KBM-7 (cell line): Measurements from ENCODE around the gene BHLHA15.
A peak's percentile ranks its signal among the peaks of the same experiment; 100 is the strongest.
"Not testable (repeated sequence)": the region's sequence is repeated elsewhere in the genome, so short reads cannot be mapped to it uniquely, and the experiment has no call there.

ENCODE experiments used
- DNase-seq: peaks from one replicate; pipeline ENCODE4 v3.0.0-alpha.2; 2015
- in situ Hi-C: fragments of 300-500 bp; cut with MboI; formaldehyde crosslinking; loops from 2 replicates; pipeline ENCODE4 v1.14.3; 2020; ENCODE audit warnings: low sequenced_read_pairs, low pct_unique_long_range_greater_than_20kb, mixed read lengths

BHLHA15 gene

DNA sequence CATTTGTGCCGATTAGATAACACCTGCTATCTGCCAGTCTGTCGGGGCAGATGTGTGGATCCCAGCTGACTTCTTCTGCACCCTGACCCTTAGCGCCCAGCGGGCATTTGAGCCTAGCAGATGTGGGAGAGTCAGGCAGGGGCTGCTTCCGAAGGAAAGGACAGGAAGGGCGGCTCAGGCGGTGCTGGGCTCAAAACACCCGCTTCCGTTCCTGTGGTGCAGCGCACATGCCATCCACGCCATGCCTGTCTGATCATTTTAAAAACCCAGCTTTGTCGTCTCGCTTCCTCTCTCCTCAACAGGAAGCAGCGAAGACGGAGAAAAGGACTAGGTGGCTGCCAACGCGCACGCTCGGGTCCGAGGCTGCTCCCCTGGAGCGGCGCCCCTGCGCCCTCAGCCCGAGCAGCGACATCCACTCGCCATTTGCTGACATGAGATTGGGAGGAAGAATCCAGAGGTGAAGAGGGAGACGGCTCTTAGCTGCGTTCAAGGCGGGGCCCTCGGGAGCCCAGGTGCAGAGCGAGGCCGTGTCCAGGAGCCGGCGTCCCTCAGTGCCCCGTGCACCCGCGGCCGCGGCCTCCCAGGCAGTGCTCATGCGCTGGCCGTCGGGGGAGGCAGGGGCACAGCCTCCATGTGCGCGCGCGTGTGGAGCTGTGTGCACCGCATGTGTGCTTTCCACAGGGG is 5.9 kb upstream of the BHLHA15 start:
- in situ Hi-C loops, result no loop called here
- no peak for DNase-seq

DNA sequence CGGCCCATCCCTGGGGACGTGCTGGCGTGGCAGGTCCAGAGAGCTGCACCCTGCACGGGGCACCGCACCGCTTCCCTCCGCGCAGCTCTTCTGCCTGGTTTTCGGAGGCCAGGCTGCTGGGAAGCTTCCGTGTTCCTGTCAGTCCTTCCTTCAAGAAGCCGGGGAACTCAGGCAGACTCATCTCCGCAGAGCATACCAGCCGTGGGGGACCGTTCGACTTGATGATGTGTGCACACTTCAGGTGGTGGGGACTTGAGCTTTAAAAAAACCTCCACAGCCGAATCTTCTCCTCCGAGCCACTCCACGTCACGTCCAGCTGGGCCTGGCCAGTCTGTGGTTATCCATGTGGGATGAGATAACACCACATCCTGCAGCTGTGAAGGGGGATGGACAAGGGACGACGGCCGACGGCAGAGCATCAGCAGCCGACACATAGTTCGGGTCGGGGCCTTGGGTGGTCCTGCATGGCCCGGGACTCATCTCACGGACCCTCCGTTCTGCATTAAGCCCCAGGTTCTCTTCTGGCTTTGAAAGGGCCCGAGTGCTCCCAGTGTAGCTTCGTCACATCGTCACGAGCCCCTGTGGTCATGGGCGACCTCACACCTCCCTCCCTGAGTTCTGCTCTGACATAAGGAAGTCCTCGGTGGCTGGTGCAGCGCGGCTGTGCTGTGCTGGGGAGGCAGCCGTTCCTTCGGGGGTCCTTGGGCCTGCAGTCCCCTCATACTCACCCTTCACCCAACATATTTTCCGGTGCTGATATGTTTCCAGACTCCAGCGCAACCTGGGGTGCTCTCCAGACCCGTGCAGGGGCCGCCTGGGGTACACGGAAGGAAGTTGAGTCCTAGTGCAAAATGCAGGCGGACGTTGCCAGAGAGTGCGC is 4.5 kb upstream of the BHLHA15 start:
- in situ Hi-C loops, result no loop called here

DNA sequence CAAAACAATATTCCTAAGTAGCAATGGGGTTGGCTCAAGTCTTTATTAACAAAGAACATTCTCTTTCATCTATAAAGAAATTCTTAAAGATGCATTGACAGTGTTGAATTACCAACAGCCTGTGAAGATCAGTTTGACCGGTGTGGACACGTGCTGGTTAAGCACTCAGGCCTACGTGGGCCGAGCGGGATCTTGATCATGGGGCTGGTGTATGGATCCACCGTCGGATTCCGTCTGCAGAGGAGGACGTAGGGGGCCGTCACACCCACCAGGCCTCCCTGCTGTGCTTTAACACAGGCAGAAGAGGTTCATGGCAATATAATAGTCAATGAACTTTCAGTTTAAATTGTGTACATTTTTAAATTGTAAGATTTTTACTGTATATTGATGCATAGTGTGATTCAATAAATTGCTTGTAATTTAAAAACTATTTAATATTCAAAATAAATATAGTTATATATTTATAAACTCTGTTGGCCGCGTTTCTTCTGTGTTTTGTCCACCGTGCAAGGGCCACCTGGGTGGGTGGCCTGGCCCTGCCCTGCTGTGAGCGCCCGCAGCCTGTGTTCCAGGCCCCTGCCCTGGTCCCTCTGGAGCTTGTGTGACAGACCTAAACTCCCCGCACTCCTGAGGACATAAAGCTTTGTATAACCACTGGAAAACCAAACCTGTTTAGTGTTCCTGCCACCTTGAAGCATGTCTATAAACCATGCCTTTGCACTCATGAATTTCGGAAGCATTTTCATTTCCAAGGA is 1.9 kb upstream of the BHLHA15 start:
- in situ Hi-C loops, result no loop called here
- DNase-seq, result no peak

More for the DNA sequence above, 4.5 kb upstream of the BHLHA15 start:
- no peak for DNase-seq

DNA sequence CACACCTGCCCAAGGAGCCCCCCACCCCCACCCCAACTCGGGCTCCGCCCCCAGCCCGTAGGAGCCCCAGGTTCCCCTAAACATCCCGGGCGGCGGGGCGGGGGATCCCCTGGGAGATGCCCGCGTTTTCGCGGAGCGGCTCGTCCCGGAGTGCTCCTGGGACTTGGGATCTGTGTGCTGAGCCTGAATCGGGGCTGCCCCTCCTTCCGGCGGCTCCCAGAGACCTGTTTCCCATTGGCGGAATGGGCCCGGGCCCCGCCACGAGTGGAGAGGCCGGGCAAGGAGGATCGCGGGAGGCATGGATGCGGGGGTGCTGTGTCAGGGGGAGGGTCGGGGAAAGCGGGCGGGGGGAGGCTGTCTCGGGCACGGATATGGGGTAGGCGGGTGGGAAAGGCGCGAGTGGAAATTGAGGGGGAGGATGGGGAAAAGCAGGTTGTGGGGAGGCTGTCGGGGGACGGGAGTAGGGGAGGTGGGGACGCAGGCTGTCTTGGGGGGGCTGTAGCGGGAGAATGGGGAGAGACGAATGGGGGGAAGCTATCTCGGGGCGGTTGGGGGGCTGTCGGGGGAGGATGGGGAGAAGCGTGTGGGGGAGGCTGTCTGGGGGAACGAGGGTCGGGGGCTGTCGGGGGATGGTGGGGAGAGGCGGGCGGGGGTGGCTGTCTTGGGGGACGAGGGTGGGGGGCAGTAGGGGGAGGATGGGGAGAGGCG is 572 bp upstream of the BHLHA15 start:
- DNase-seq, result no peak
- in situ Hi-C loops, result no loop called here

DNA sequence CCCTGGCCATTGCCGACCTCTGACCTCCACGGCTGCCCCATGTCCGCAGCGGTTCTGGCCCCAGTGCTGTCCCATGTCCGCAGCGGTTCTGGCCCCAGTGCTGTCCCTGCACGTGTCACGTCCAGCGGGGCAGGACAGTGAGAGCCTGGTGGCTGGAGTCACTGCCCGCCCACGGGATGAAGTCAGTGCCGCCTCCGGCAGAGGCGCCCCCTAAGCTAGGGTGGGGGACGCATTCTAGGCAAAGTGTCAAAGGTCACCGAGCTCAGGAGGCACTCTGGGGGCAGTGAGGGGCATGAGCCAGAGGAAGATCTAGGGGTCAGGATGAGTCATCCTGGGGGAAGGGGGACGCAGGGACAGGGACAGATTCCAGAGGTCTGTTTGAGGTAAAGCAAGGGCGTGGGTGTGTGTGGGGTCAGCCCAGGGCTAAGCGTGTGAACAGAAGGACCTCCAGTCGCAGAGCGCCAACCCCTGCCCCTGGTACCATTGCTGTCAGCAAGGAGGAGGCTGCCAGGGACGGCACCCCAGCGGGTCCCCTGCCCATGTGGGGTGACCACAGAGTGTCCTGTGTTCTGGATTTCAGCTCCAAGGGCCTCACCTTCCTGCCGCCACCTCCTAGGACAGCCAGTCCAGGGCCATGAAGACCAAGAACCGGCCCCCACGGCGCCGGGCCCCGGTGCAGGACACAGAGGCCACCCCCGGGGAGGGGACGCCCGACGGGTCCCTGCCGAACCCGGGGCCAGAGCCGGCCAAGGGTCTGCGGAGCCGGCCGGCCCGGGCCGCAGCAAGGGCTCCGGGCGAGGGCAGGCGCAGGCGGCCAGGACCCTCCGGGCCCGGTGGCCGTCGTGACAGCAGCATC is 665 bp downstream of the BHLHA15 start:
- in situ Hi-C loops, result no loop called here
- no peak for DNase-seq

DNA sequence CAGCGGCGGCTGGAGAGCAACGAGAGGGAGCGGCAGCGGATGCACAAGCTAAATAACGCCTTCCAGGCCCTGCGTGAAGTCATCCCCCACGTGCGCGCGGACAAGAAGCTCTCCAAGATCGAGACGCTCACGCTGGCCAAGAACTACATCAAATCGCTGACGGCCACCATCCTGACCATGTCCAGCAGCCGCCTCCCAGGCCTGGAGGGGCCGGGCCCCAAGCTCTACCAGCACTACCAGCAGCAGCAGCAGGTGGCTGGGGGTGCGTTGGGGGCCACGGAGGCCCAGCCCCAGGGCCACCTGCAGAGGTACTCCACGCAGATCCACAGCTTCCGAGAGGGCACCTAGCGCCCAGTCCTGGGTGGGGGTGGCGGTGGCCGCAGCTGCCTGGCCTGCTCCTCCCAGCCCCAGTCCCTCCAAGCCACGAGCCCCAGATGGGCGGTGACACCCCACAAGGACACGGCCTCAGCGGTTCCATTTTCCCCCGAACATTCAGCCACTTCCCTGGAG is 1.3 kb downstream of the BHLHA15 start:
- DNase-seq, result no peak
- in situ Hi-C loops, result no loop called here

DNA sequence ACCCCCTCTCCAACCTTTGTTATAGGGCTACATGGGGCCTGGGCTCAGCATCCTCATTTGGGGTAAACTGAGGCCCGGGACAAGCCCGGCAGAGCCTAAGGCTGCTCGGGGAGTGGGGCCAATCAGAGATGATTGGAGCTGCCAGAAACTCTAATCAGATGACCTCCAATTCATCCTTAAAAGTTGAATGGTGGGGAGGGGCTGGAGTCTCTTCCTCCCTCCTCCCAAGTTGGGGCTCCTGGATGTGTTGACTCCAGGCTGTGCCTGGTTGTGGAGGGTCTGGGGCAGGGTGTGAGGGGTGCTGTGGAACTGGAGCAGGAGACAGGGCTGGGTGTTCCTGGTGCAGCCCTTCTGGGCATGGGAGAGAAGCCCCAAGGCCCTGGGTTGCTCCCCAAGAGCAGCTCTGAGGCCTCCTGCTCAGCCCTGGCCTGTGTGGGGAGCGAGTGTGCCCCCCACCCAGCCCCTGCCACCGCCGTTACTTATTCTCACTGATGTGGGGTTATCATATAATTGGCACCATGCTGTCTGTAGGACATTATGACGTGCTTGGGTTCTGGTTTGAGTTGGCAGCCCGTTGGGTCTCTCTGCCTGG is 2.2 kb downstream of the BHLHA15 start:
- no peak for DNase-seq
- in situ Hi-C loops, result no loop called here

DNA sequence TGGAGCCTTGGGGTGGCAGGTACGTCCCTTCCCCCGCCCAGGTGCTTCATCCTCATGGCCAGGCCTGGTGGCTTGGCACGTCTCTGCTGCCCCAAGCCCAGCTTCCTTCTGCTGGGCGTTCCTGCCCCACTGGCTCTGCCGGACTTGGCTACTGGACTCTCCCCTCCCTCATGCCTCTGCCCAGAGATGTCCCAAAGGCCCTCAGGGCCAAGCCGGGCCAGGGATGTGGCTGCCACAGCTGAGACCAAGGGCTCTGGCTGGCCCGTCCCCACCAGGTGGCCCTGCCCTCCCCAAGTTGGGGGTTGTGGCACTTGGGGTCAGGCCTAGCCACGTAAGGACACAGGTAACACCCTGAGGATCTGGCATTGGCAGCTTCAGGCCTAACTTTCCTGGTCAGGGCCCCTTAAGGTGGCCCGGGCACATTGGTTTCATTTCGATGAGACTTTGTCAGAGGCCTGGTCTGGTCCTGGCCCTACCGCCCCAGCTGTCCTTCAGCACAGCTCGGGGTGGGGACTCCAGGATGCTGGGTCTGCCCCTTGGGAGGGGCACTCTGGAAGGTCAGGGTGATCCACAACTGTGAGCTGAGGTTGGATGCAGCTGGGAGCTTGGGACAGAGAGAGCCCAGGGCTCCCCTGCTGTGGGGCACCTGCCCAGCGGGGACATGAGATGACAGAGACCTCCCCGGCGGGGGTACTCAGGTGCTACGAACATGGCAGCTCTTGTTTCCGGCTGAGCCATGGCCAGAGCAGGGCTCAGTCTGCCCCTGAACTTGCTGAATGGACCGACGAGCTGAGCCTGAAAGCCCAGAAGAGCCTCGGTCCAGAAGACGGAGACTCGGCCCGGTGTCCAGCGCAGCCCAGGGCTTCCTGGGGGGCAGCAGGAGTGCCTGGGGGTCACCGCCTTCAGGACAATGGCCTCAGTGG is 2.9 kb downstream of the BHLHA15 start:
- no peak for DNase-seq
- in situ Hi-C loops, result no loop called here

DNA sequence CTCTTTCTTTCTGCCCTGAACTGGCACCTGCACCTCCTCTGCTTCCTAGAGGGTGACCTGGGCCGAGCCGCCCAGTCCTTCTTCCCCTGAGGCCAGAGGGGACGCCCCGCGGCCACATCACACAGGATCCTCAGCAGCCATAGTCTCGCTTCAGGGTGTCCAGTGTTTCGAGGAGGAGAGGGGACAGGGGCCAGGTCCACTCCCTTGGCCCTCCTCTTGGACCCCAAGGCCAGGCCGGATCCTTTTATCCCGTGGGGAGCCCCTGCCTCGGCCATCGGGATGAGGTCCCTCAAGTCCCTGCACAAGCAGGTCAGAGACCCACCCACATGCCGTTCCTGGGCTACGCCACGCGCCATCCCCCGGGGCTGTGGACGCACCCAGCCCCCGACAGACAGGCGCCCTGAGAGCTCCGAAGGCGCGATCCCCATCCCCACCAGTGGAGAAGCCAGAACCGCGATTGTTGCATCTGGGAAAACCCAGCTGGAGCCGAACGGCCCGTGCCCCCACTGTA is 3.6 kb downstream of the BHLHA15 start:
- DNase-seq, result no peak
- in situ Hi-C loops, result no loop called here

DNA sequence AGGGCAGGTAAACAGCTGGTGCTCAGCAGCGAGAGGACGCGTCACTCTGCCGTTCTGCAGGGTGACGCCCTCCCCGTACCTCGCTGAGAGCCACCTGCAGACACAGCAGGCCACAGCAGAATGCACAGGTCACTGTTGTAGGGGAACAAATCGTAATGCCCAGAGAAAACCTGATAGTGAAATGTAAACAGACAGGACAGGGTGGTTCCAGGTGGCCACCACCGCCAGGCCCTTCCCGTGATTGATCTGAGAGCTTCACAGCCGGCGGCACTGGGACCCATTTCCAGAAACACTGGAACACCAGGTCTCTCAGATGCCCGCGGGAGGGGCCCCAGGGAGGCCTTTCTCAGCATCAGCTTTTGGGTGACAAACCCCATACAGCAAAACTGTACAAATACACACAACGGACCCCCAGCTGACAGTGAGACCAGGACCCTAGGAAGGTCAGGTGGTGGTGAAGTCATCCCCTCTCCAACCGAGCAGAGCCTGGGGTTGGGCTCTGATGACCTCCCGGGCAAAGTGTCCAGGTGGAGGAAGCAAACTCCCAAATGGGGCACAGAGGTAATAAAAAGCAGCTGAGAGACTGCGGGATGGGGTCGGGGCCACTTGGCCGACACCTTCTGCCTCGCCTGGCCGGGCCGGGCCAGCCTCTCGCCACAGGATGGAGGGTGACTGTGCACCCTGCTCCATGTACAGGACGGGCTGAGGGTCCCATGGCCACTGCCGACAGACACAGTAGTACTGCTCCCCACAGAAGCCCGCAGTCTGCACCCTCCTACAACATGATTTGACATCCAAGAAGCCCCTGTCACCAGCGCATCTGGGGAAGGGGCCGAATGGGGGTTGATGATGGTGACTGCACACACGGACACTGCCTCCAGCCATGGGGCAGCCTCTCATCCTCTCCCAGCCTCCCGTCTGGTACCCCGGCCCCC is 4.6 kb downstream of the BHLHA15 start:
- in situ Hi-C loops, result no loop called here
- DNase-seq, result no peak

DNA sequence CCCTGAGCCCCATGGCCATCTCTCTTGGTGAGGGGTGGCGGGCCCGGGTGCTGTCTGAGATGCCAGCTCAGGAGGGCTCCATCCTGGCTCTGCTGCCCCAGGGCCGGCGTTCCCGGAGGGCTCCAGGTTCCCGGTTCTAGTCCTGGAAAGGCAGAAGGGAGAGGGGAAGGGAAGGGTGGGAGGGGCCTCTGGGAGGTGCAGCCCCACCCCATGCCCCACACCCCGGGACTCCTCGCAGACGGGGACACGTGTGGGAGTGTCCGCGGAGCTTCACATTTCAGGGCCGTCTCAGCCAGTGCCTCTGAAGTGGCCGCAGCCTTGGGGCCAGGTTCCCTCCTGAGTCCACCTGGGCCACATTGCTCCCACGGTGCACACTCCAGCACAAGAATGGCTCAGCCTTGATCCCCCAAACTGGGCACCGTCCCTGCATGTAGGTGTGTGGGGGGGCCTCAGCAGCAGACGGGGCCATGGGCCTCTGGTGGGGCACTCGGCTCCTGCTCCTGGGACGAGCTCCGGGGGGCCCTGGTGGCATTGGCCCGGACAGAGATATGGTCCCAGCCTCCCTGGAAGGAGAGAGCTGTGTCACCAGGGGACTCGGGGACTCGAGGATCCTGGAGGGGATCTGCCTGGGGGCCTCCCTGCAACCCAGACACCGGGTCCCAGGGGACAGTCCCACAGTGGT is 5.8 kb downstream of the BHLHA15 start:
- in situ Hi-C loops, result no loop called here
- DNase-seq, result no peak

DNA sequence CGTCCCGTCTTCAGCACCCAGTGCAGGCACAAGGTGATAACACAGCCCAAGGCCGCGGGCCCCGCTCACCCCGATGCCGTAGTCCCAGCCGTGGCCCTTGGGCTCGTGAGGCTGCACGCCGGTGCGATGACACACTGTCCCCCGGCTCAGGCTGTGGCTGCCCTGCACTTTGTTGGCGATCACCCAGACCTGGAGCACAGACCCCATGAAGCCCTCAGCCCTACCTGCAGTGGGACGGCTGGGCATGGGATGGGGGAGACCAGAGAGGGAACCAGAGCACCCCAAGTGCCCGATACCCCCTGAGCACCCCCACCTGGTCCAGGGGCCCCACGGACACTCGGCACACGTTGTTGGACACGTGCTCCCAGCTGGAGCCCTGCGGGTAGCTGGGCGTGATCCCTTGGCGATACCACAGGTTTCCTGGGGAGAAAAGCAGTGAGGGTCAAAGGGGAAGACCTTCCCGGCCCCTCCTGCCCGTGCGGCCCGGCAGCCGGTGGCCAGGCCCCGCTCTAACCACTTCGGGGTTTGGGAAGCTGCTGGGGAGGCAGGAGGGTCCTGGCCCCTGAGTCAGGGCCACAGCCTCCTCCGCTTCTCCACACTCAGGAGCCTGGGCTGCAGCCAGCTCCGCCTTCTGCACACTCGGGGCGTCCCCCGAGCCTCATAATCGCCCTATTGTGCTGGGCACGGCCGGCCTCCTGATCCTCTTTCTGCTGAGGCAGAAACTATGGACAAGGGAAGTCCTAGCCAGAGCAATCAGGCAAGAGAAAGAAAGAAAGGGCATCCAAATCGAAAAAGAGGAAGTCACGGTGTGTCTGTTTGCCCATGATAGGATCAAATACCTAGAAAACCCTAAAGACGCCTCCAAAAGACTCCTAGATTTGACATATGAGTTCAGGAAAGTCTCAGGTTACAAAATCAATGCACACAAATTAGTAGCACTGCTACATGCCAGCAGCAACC is 6.7 kb downstream of the BHLHA15 start:
- peak; percentile 96 for DNase-seq
- in situ Hi-C loops, result no loop called here

DNA sequence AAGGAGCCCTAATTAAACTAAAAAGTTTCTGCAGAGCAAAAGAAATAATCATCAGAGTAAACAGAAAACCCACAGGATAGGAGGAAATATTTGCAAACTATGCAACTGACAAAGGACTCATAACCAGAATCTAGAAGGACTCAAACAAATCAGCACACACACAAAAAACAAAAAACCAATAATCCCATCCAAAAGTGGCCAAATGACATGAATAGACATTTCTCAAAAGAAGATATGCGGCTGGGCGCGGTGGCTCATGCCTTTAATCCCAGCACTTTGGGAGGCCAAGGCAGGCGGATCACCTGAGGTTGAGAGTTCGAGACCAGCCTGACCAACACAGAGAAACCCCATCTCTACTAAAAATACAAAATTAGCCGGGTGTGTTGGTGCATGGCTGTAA is 8.1 kb downstream of the BHLHA15 start:
- DNase-seq, in situ Hi-C loops: not testable (repeated sequence)
